Measurements from ENCODE around the gene APLP1. TPM values are rescaled to one million over a fixed set of nuclear protein-coding genes. Genes with fewer than 3 reads are reported as not detected.

Gene APLP1
- total RNA-seq, 1 donor from 2014 or later: 2.1 TPM

- TF ChIP-seq CTCF (IDR thresholded peaks at IDR 0.05): no peak
- intact Hi-C loops (cut with DNase I): no loop called here
- Histone ChIP-seq H3K27ac (no peak overlapping the region), H3K4me1 (peaks cover 13% of the 10 kb centered on the region), H3K9me3 (no peaks in the 10 kb centered on the region), H3K27me3 (ENCODE audit: low read depth) (peaks cover 93% of the 10 kb centered on the region), H3K36me3 (no peaks in the 10 kb centered on the region), H3K4me3 (no peak overlapping the region)
- ATAC-seq (no peak), DNase-seq (no peak)
Measured at GRCh38 chr19:35858311-35858710, 10.1 kb upstream of the APLP1 start.

- no peaks in the 10 kb centered on the region for H3K36me3 ChIP-seq
- DNase-seq: no peak
- H3K9me3 ChIP-seq: no peaks in the 10 kb centered on the region
- no peak for ATAC-seq
- H3K27ac ChIP-seq: no peak overlapping the region
- H3K27me3 ChIP-seq (ENCODE audit: low read depth): peaks cover 82% of the 10 kb centered on the region
- no peak for TF ChIP-seq CTCF (IDR thresholded peaks at IDR 0.05)
- H3K4me3 ChIP-seq: no peak overlapping the region
- peaks cover 13% of the 10 kb centered on the region for H3K4me1 ChIP-seq
- intact Hi-C loops (cut with DNase I): no loop called here
Measured at GRCh38 chr19:35859414-35859813, 9.0 kb upstream of the APLP1 start.

- TF ChIP-seq CTCF (IDR thresholded peaks at IDR 0.05): no peak
- Histone ChIP-seq H3K36me3 (no peaks in the 10 kb centered on the region), H3K4me3 (no peak overlapping the region), H3K27ac (no peak overlapping the region), H3K9me3 (no peaks in the 10 kb centered on the region), H3K4me1 (peaks cover 13% of the 10 kb centered on the region), H3K27me3 (ENCODE audit: low read depth) (peaks cover 73% of the 10 kb centered on the region)
- ATAC-seq (no peak), DNase-seq (no peak)
- intact Hi-C loops (cut with DNase I): no loop called here
Measured at GRCh38 chr19:35860436-35860817, 7.9 kb upstream of the APLP1 start.

GRCh38 chr19:35860818-35861639 is 7.3 kb upstream of the APLP1 start:
- Histone ChIP-seq H3K27ac (no peak overlapping the region), H3K27me3 (ENCODE audit: low read depth) (peaks cover 68% of the 10 kb centered on the region), H3K36me3 (no peaks in the 10 kb centered on the region), H3K4me1 (peaks cover 12% of the 10 kb centered on the region), H3K4me3 (no peak overlapping the region), H3K9me3 (no peaks in the 10 kb centered on the region)
- ATAC-seq (peak; percentile 35 to 37), DNase-seq (no peak)
- TF ChIP-seq CTCF (IDR thresholded peaks at IDR 0.05): no peak
- intact Hi-C loops (cut with DNase I): no loop called here

- Histone ChIP-seq H3K36me3 (no peaks in the 10 kb centered on the region), H3K4me3 (no peak overlapping the region), H3K4me1 (peaks cover 6% of the 10 kb centered on the region), H3K9me3 (no peaks in the 10 kb centered on the region), H3K27ac (no peak overlapping the region), H3K27me3 (ENCODE audit: low read depth) (peaks cover 62% of the 10 kb centered on the region)
- no peak for TF ChIP-seq CTCF (IDR thresholded peaks at IDR 0.05)
- DNase-seq (no peak), ATAC-seq (no peak)
- intact Hi-C loops (cut with DNase I): no loop called here
Measured at GRCh38 chr19:35861640-35862160, 6.7 kb upstream of the APLP1 start.

Measured in lower lobe of right lung (tissue), 2 donors.